HUES48 (cell line): ENCODE results near the gene CDHR3.
"Not testable (repeated sequence)": the region's sequence is repeated elsewhere in the genome, so short reads cannot be mapped to it uniquely, and the experiment has no call there.

ENCODE experiments used
- H3K27ac ChIP-seq: one replicate; pipeline ENCODE4 v1.7.0; 2013; ENCODE audit warnings: low read depth, low read length, inconsistent platforms
- H3K27me3 ChIP-seq: 2 replicates; pipeline ENCODE4 v1.6.1; 2013; ENCODE audit warnings: mild to moderate bottlenecking, low read length; ENCODE audit not compliant: control insufficient read depth, insufficient read depth
- H3K36me3 ChIP-seq: 2 replicates; pipeline ENCODE4 v1.6.1; 2013; ENCODE audit warnings: low read length; ENCODE audit not compliant: control insufficient read depth, insufficient read depth
- H3K4me1 ChIP-seq: 2 replicates; pipeline ENCODE4 v1.6.1; 2013; ENCODE audit warnings: mild to moderate bottlenecking, low read length; ENCODE audit not compliant: control insufficient read depth, insufficient read depth
- H3K4me3 ChIP-seq: 2 replicates; pipeline ENCODE4 v1.5.1; 2013; ENCODE audit warnings: mild to moderate bottlenecking, low read depth, low read length
- H3K9ac ChIP-seq: 2 replicates; pipeline ENCODE4 v1.6.1; 2013; ENCODE audit warnings: mild to moderate bottlenecking, low read depth, low read length, moderate library complexity
- H3K9me3 ChIP-seq: 2 replicates; pipeline ENCODE4 v1.6.1; 2013; ENCODE audit warnings: low read length; ENCODE audit not compliant: control insufficient read depth, insufficient read depth

Gene CDHR3

DNA sequence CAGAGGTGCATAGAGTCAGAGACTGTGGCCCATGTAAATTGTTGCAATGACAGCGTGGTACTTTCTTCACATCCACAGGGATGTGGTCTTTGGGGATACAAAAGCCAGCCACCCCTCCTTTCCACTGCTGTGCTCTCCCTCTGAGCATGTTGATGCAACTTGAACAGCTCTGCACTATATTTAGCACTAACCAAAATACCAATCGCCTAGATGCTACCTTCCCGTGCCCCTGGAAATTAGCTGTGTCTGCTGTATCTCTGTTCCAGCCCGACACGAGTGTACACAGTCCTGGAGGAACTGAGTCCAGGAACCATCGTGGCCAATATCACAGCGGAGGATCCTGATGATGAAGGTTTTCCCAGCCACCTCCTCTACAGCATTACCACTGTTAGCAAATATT is 38.1 kb downstream of the CDHR3 start:
- Histone ChIP-seq H3K27me3 (no peaks in the 10 kb centered on the region), H3K4me1 (peaks cover 9% of the 10 kb centered on the region), H3K4me3 (no peak overlapping the region), H3K36me3 (no peaks in the 10 kb centered on the region), H3K9me3 (peaks cover 9% of the 10 kb centered on the region), H3K27ac (no peak overlapping the region), H3K9ac (no peak overlapping the region)

DNA sequence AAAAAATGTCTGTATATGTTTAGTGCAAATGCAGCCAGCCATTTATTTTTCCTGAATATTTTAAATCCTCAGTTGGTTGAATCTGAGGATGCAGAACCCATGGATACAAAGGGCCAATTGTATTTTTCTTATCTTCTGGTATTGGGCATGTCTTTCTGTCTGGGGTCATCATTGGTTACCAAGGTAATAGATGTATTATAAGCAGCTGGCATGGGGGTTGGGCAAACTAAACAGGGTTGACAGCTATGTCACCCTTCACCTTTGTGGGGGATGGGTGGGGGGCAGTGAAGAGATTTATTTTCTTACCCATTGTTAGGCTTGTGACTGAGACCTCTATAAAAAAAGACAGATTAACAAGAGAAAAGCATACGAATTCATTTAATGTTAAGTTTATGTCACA is 38.8 kb downstream of the CDHR3 start:
- Histone ChIP-seq H3K9ac (no peak overlapping the region), H3K27me3 (no peaks in the 10 kb centered on the region), H3K27ac (no peak overlapping the region), H3K36me3 (no peaks in the 10 kb centered on the region), H3K4me1 (peaks cover 9% of the 10 kb centered on the region), H3K9me3 (peaks cover 14% of the 10 kb centered on the region), H3K4me3 (no peak overlapping the region)

DNA sequence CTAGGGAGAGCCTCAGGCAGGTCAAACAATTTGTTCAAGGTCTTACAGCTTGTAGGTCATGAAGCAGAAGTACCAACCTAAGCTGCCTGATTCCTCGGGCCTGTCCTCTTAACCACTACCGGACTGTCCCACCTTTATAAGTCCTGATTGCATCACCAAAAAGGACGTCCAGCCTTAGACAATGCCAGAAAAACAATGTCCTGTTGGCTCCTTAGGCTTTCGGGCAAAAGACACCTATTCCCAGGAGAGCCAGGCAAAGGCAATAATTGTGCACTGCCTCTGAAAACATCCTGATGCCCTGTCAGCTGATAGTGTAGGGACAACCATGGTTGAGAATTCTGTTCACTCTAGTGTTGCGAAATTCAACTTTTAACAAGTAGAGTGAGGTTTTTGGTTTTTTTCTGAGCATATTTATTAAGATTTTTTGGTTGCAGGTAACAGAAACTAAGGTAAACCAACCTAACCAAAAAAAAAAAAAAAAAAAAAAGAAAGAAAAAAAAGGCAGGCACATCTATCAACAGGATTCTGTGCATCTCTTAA is 40.5 kb downstream of the CDHR3 start:
- H3K9me3 ChIP-seq = peaks cover 19% of the 10 kb centered on the region
- H3K27me3 ChIP-seq = no peaks in the 10 kb centered on the region
- H3K27ac ChIP-seq = no peak overlapping the region
- no peak overlapping the region for H3K4me3 ChIP-seq
- no peak overlapping the region for H3K9ac ChIP-seq
- H3K4me1 ChIP-seq = no peaks in the 10 kb centered on the region
- no peaks in the 10 kb centered on the region for H3K36me3 ChIP-seq

GRCh38 chr7:106006906-106007305 is 43.8 kb downstream of the CDHR3 start:
- Histone ChIP-seq H3K36me3 (no peaks in the 10 kb centered on the region), H3K4me3 (no peak overlapping the region), H3K9me3 (peaks cover 19% of the 10 kb centered on the region), H3K9ac (no peak overlapping the region), H3K4me1 (peaks cover 6% of the 10 kb centered on the region), H3K27me3 (peaks cover 4% of the 10 kb centered on the region; the same call in 1 of the 2 replicates), H3K27ac (no peak overlapping the region)

DNA sequence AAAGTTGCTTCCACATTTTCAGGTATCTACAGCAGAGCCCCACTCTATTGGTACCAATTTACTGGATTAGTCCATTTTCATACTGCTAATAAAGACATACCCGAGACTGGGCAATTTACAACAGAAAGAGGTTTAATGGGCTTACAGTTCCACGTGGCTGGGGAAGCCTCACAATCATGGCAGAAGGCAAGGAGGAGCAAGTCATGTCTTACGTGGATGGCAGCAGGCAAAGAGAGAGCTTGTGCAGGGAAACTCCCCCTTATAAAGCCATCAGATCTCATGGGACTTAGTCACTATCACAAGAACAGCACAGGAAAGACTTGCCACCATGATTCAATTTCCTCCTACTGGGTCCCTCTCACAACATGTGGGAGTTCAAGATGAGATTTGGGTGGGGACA is 44.7 kb downstream of the CDHR3 start:
- H3K4me3 ChIP-seq = not testable (repeated sequence)

DNA sequence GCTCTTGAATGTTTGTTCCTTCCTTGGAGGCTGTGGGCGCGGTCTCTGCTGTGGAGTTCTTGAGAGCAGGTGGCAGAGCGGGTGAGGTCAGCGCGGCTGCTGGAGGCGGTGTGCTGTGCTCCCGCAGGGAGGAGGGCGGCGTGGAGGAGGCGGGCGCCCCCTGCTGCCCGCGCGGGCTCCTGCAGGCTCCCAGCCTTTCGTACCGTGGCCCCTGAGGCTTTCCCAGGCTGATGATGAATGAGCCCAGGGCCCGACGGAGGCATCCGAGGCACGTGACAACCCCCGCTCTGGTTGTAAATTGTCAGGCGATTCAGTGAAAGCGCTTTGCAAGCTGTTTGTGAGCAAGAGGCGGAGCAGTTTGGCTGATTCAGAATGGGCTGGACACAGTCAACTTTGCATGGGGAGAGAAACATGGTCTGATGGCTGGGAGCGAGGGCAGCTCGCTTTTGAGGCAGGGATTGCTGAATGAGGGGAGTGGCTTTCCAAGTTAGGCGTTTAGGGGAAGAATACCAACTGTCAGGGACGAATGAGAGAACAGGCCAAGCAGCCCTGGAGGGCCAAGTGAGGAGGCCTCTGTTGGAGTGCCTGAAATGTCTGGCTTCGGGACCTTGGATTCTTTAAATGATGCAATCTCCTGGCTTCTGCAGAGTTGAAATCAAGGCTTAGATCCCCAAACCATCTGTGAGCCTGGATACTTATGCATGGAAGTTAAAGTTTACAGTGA is 46.6 kb downstream of the CDHR3 start:
- peak overlapping the region; percentile 68 for H3K27ac ChIP-seq
- peak overlapping the region; percentile 47 for H3K9ac ChIP-seq
- peak overlapping the region; percentile 38 for H3K4me3 ChIP-seq
- H3K36me3 ChIP-seq = no peaks in the 10 kb centered on the region
- peaks cover 19% of the 10 kb centered on the region for H3K9me3 ChIP-seq
- H3K27me3 ChIP-seq = peaks cover 4% of the 10 kb centered on the region; the same call in 1 of the 2 replicates
- peaks cover 6% of the 10 kb centered on the region for H3K4me1 ChIP-seq

More for the DNA sequence above, 44.7 kb downstream of the CDHR3 start:
- not testable (repeated sequence) for H3K27me3 ChIP-seq, H3K27ac ChIP-seq, H3K9ac ChIP-seq, H3K36me3 ChIP-seq, H3K4me1 ChIP-seq
- peaks cover 19% of the 10 kb centered on the region for H3K9me3 ChIP-seq

DNA sequence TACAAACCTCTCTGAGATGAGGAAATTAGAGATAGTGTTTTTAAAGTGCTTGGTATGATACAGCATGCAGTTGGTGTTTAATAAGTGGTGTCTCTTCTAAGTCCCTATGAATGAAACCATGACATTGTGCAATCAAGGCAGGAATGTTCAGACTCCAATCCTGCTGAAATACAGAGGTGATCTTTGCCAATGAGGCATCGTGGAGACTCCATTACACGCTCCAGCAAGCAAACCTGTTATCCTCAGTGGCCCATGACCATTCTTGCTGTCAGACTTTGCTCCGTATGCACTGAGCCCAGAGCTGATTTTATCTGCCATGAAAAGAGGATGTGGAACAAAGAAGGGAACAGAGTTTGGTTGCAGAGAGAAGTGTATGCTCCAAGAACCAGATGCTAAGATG is 47.3 kb downstream of the CDHR3 start:
- H3K9ac ChIP-seq = 0 out of 2 replicates have a peak overlapping the region, but pooled peaks have one; percentile 47
- no peak overlapping the region for H3K4me3 ChIP-seq
- peaks cover 4% of the 10 kb centered on the region; the same call in 1 of the 2 replicates for H3K27me3 ChIP-seq
- peaks cover 16% of the 10 kb centered on the region for H3K9me3 ChIP-seq
- H3K4me1 ChIP-seq = peaks cover 7% of the 10 kb centered on the region
- H3K27ac ChIP-seq = peak overlapping the region; percentile 68
- H3K36me3 ChIP-seq = no peaks in the 10 kb centered on the region

GRCh38 chr7:106010866-106011265 is 47.8 kb downstream of the CDHR3 start:
- H3K4me1 ChIP-seq = peaks cover 12% of the 10 kb centered on the region
- H3K9me3 ChIP-seq = peaks cover 13% of the 10 kb centered on the region
- H3K36me3 ChIP-seq = no peaks in the 10 kb centered on the region

GRCh38 chr7:106012184-106012583 is 49.1 kb downstream of the CDHR3 start:
- peaks cover 3% of the 10 kb centered on the region; the same call in 1 of the 2 replicates for H3K9me3 ChIP-seq
- no peak overlapping the region for H3K9ac ChIP-seq
- H3K27me3 ChIP-seq = peaks cover 4% of the 10 kb centered on the region; the same call in 1 of the 2 replicates
- no peak overlapping the region for H3K4me3 ChIP-seq
- no peaks in the 10 kb centered on the region for H3K36me3 ChIP-seq
- no peak overlapping the region for H3K27ac ChIP-seq
- H3K4me1 ChIP-seq = peaks cover 22% of the 10 kb centered on the region

More at GRCh38 chr7:106010866-106011265, 47.8 kb downstream of the CDHR3 start:
- no peak overlapping the region for H3K27ac ChIP-seq
- no peak overlapping the region for H3K4me3 ChIP-seq
- H3K27me3 ChIP-seq = peaks cover 4% of the 10 kb centered on the region; the same call in 1 of the 2 replicates
- no peak overlapping the region for H3K9ac ChIP-seq

GRCh38 chr7:106012935-106013439 is 49.9 kb downstream of the CDHR3 start:
- Histone ChIP-seq H3K4me1 (peaks cover 22% of the 10 kb centered on the region), H3K9ac (no peak overlapping the region), H3K36me3 (no peaks in the 10 kb centered on the region), H3K9me3 (0 out of 2 replicates have a peak, but pooled peaks cover 3% of the 10 kb centered on the region), H3K4me3 (no peak overlapping the region), H3K27me3 (peaks cover 4% of the 10 kb centered on the region; the same call in 1 of the 2 replicates), H3K27ac (no peak overlapping the region)
